HL-60 (cell line): ENCODE results near the gene ITPR3.

ENCODE experiments used
- DNase-seq, 2 experiments: peaks; one replicate each; pipeline ENCODE4 v3.0.0-alpha.2; 2010 to 2020; ENCODE audit warnings: low read depth in 1 of 2, low spot score in 1 of 2
- H3K27ac ChIP-seq: fragments of 250-450 bp; sonication (Bioruptor Pico); replicated peaks from 2 replicates; pipeline ENCODE4 v1.5.1; 2020; ENCODE audit warnings: mild to moderate bottlenecking, moderate library complexity
- H3K27me3 ChIP-seq: fragments of 250-450 bp; sonication (Bioruptor Pico); 2 replicates; pipeline ENCODE4 v1.5.1; 2021; ENCODE audit warnings: mild to moderate bottlenecking, moderate library complexity; ENCODE audit not compliant: insufficient read depth, poor library complexity, severe bottlenecking
- H3K4me3 ChIP-seq: replicated peaks from 2 replicates; pipeline ENCODE4 v1.5.1; 2011; ENCODE audit warnings: mild to moderate bottlenecking, control low read depth, low read length; ENCODE audit not compliant: insufficient read depth
- GABPA ChIP-seq: IDR thresholded peaks from 2 replicates; pipeline ENCODE4 v1.6.1; 2012; ENCODE audit warnings: low read depth
- POLR2AphosphoS5 ChIP-seq: IDR thresholded peaks from 2 replicates; pipeline ENCODE4 v1.6.1; 2012; ENCODE audit warnings: low read depth
- REST ChIP-seq: IDR thresholded peaks from 2 replicates; pipeline ENCODE4 v1.6.1; 2012; ENCODE audit warnings: low read depth; ENCODE audit not compliant: insufficient replicate concordance
- SPI1 ChIP-seq: IDR thresholded peaks from 2 replicates; pipeline ENCODE4 v1.6.1; 2012; ENCODE audit warnings: low read depth, mild to moderate bottlenecking, borderline replicate concordance
- TF ChIP-seq, protein P1 (sequence below): IDR thresholded peaks from one replicate; pipeline ENCODE4 v1.5.1; 2011; ENCODE audit warnings: low read length, control low read depth, inconsistent platforms; ENCODE audit not compliant: insufficient read depth

ITPR3 gene

GRCh38 chr6:33682341-33682740 is 61.2 kb downstream of the ITPR3 start:
- H3K27me3 ChIP-seq, result no peaks in the 10 kb centered on the region
- no peak overlapping the region for H3K27ac ChIP-seq
- no peak for DNase-seq
- H3K4me3 ChIP-seq, result no peak overlapping the region
- TF ChIP-seq SPI1, result no peak
- TF ChIP-seq POLR2AphosphoS5, result no peak
- TF ChIP-seq, protein P1, sequence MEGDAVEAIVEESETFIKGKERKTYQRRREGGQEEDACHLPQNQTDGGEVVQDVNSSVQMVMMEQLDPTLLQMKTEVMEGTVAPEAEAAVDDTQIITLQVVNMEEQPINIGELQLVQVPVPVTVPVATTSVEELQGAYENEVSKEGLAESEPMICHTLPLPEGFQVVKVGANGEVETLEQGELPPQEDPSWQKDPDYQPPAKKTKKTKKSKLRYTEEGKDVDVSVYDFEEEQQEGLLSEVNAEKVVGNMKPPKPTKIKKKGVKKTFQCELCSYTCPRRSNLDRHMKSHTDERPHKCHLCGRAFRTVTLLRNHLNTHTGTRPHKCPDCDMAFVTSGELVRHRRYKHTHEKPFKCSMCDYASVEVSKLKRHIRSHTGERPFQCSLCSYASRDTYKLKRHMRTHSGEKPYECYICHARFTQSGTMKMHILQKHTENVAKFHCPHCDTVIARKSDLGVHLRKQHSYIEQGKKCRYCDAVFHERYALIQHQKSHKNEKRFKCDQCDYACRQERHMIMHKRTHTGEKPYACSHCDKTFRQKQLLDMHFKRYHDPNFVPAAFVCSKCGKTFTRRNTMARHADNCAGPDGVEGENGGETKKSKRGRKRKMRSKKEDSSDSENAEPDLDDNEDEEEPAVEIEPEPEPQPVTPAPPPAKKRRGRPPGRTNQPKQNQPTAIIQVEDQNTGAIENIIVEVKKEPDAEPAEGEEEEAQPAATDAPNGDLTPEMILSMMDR, result no peak

GRCh38 chr6:33683051-33683571 is 62.0 kb downstream of the ITPR3 start:
- H3K27ac ChIP-seq, result no peak overlapping the region

DNA sequence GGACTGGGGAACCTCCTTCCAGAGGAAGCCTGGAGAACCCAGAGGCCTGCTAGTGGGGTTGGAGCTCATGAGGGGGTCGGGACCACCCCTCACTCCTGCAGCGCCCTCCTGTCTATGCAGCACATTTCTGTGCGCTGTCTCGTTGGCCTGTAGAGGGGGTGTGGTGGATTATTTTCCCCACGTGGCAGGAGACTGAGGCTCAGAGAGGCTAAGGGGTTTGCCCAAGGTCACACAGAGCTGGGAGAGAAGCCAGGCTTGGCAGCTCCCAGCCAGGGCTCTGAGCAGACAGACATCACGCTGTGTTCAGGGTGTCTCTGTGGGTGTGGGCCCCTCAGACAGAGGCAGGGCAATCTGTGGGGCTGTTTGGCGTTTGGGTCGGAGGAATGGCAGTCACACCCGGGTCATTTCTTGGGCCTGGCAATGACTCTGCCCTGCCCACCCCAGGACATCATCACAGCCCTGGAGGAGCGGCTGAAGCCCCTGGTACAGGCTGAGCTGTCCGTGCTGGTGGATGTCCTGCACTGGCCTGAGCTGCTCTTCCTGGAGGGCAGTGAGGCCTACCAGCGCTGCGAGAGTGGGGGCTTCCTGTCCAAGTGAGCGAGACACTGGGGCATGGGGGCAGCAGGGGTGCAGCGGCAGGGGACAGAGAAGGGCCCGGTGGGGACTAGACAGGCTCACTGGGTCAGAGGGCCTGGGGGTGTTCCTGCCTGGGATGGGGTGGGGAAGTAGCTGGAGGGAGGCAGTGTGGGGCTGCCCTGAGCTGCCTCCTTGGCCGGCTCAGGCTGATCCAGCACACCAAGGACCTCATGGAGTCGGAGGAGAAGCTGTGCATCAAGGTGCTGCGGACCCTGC is 62.7 kb downstream of the ITPR3 start:
- Histone ChIP-seq H3K4me3 (no peak overlapping the region), H3K27ac (no peak overlapping the region)
- TF ChIP-seq GABPA (no peak), SPI1 (no peak), REST (no peak), POLR2AphosphoS5 (no peak)
- TF ChIP-seq, protein P1, result no peak

More at GRCh38 chr6:33683051-33683571, 62.0 kb downstream of the ITPR3 start:
- TF ChIP-seq POLR2AphosphoS5, result no peak
- TF ChIP-seq GABPA, result no peak
- no peak for TF ChIP-seq SPI1
- TF ChIP-seq, protein P1, result no peak
- TF ChIP-seq REST, result no peak
- Histone ChIP-seq H3K4me3 (no peak overlapping the region), H3K27me3 (no peaks in the 10 kb centered on the region)
- no peak for DNase-seq

More for the DNA sequence above, 62.7 kb downstream of the ITPR3 start:
- no peak for DNase-seq
- no peaks in the 10 kb centered on the region for H3K27me3 ChIP-seq
